Lower leg skin (tissue), 3 donors: ENCODE results near the gene SIK2.

Experiments used
- CTCF ChIP-seq, 3 donors: fragments of 450-650 bp; IDR thresholded peaks; one replicate each; pipeline ENCODE4 v1.5.1; 2016; ENCODE audit warnings: antibody characterized with exemption in 3 of 3, mild to moderate bottlenecking in 3 of 3, moderate library complexity in 2 of 3
- POLR2A ChIP-seq, 2 donors: fragments of 450-650 bp; IDR thresholded peaks; one replicate each; pipeline ENCODE4 v1.6.1; 2016 to 2017; ENCODE audit warnings: antibody characterized with exemption in 2 of 2, mild to moderate bottlenecking in 1 of 2, moderate library complexity in 1 of 2

- TF ChIP-seq CTCF (IDR thresholded peaks at IDR 0.05) (no peak), POLR2A (IDR thresholded peaks at IDR 0.05) (no peak)
Observed at GRCh38 chr11:111606986-111607385, 4.7 kb downstream of the SIK2 start.
